ENCODE measurements around the gene GPBP1. TPM values are rescaled to one million over a fixed set of nuclear protein-coding genes. Genes with fewer than 3 reads are reported as not detected.
"Not testable (repeated sequence)": the region's sequence is repeated elsewhere in the genome, so short reads cannot be mapped to it uniquely, and the experiment has no call there.

GPBP1 gene
- total RNA-seq = 100 to 1,000 TPM; 135 to 136 TPM
- total RNA-seq = 223 to 271 reads per million in 2 donors

DNA sequence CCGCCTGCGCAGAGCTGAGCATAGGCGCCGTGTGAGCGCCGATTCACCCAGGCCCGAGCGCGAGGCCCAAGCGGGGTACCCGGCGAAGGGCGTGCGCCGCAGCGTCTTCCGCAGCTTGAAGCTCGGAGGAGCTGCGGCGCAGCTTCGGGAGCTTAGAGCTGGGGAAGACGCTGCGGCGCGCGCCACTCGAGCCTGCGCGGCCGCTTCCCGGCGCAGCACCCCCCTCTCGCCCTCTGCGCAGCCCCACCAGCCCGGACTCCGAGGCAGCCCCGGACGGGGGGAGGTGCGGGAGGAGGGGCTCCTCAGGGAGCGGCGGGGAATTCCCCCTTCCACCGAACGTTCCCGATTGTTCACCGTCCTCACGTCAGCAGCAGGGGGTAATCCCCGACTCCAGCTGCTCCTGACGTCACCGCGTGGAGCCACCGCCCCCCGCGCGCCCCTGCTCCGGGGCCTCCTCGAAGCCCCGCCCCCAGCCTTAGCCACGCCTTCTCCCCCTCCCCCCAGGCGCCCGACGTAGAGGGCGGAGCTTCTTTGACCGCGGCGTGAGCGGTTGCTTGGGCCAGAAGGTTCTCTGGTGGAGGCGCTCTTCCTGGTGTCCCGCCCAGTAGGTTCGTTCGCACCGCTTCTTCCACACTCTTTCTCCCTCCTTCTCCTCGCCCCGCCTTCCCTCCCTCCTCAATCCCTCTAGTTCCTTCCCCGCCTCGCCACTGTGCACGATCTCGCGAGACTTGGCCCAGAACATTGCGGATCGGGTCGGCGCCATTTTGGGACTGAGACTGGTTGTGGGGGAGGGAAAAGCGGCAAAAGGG, at the start of gene GPBP1:
Gene GPBP1 (plus strand): TSS at position 741 of the 809 bp plus-strand sequence. CDS start 40,072 bp downstream, outside the sequence.
- Mint-ChIP-seq H3K36me3 (ENCODE audit: low read depth) (peaks cover 3% of the 10 kb centered on the region), H3K4me1 (peaks cover 23% of the 10 kb centered on the region), H3K27ac (peak within 1 kb of the TSS; percentile 99), H3K4me3 (peak within 1 kb of the TSS; percentile 99), H3K27me3 (no peaks in the 10 kb centered on the region)
- ATAC-seq (peak; percentile 82), DNase-seq (peak; percentile 97 to 98 (median 98))
- no peaks in the 10 kb centered on the region for H3K9me3 ChIP-seq (ENCODE audit: control insufficient read depth, low read length, poor library complexity, severe bottlenecking)

- Mint-ChIP-seq H3K4me3 (no peak overlapping the region), H3K27ac (no peak overlapping the region), H3K4me1 (peaks cover 2% of the 10 kb centered on the region), H3K36me3 (ENCODE audit: low read depth) (no peaks in the 10 kb centered on the region), H3K27me3 (peaks cover 3% of the 10 kb centered on the region)
- no peak for ATAC-seq
- no peak for DNase-seq
- no peaks in the 10 kb centered on the region for H3K9me3 ChIP-seq (ENCODE audit: control insufficient read depth, low read length, poor library complexity, severe bottlenecking)
Observed at GRCh38 chr5:57128325-57128724, 45.5 kb upstream of the GPBP1 start.

GRCh38 chr5:57133574-57133973, 40.3 kb upstream of the GPBP1 start:
- no peak for ATAC-seq
- DNase-seq = no peak
- H3K36me3 Mint-ChIP-seq (ENCODE audit: low read depth) = no peaks in the 10 kb centered on the region
- no peaks in the 10 kb centered on the region for H3K9me3 ChIP-seq (ENCODE audit: control insufficient read depth, low read length, poor library complexity, severe bottlenecking)
- H3K27ac Mint-ChIP-seq = no peak overlapping the region
- no peak overlapping the region for H3K4me3 Mint-ChIP-seq
- H3K4me1 Mint-ChIP-seq = peaks cover 4% of the 10 kb centered on the region
- peaks cover 11% of the 10 kb centered on the region for H3K27me3 Mint-ChIP-seq

GRCh38 chr5:57137401-57137800, 36.5 kb upstream of the GPBP1 start:
- Mint-ChIP-seq H3K27ac (no peak overlapping the region), H3K4me1 (peaks cover 4% of the 10 kb centered on the region)
- ATAC-seq = no peak

GRCh38 chr5:57152316-57152715, 21.5 kb upstream of the GPBP1 start:
- DNase-seq = no peak
- H3K4me1 Mint-ChIP-seq = no peaks in the 10 kb centered on the region
- no peak overlapping the region for H3K27ac Mint-ChIP-seq
- peaks cover 9% of the 10 kb centered on the region for H3K27me3 Mint-ChIP-seq
- no peaks in the 10 kb centered on the region for H3K9me3 ChIP-seq (ENCODE audit: control insufficient read depth, low read length, poor library complexity, severe bottlenecking)
- peaks cover 3% of the 10 kb centered on the region for H3K36me3 Mint-ChIP-seq (ENCODE audit: low read depth)
- ATAC-seq = no peak
- H3K4me3 Mint-ChIP-seq = no peak overlapping the region

More at GRCh38 chr5:57137401-57137800, 36.5 kb upstream of the GPBP1 start:
- H3K36me3 Mint-ChIP-seq (ENCODE audit: low read depth) = no peaks in the 10 kb centered on the region
- no peak overlapping the region for H3K4me3 Mint-ChIP-seq
- no peak for DNase-seq
- H3K9me3 ChIP-seq (ENCODE audit: control insufficient read depth, low read length, poor library complexity, severe bottlenecking) = no peaks in the 10 kb centered on the region
- peaks cover 11% of the 10 kb centered on the region for H3K27me3 Mint-ChIP-seq

DNA sequence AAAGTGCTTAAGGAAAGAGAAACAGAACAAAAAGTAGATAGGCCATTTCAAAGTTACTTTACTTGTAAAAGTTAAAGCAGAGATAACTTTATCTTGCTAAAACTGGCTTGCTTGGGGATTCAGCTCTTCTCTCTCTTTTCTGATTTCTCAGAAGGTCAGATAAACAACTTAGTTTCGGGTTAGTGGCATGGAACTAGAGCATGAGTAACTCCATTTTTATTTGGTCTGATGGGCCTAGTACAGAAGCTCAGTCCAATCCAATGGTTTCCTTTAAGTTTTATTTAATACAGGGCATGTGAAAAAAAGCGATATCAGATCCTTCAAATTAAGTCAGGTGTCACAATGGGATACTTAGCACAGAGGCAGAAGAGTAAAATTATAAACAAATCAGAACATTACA, 18.8 kb upstream of the GPBP1 start:
- Mint-ChIP-seq H3K4me3 (no peak overlapping the region), H3K4me1 (no peaks in the 10 kb centered on the region), H3K27me3 (no peaks in the 10 kb centered on the region), H3K27ac (no peak overlapping the region), H3K36me3 (ENCODE audit: low read depth) (peaks cover 3% of the 10 kb centered on the region)
- DNase-seq (no peak), ATAC-seq (no peak)
- H3K9me3 ChIP-seq (ENCODE audit: control insufficient read depth, low read length, poor library complexity, severe bottlenecking) = no peaks in the 10 kb centered on the region

GRCh38 chr5:57157131-57157530, 16.7 kb upstream of the GPBP1 start:
- H3K27ac Mint-ChIP-seq = no peak overlapping the region
- no peaks in the 10 kb centered on the region for H3K27me3 Mint-ChIP-seq

GRCh38 chr5:57157666-57158065, 16.2 kb upstream of the GPBP1 start:
- H3K9me3 ChIP-seq (ENCODE audit: control insufficient read depth, low read length, poor library complexity, severe bottlenecking) = no peaks in the 10 kb centered on the region
- no peaks in the 10 kb centered on the region for H3K4me1 Mint-ChIP-seq
- no peaks in the 10 kb centered on the region for H3K27me3 Mint-ChIP-seq
- no peak for DNase-seq
- H3K27ac Mint-ChIP-seq = no peak overlapping the region
- H3K4me3 Mint-ChIP-seq = no peak overlapping the region
- H3K36me3 Mint-ChIP-seq (ENCODE audit: low read depth) = no peaks in the 10 kb centered on the region
- no peak for ATAC-seq

More at GRCh38 chr5:57157131-57157530, 16.7 kb upstream of the GPBP1 start:
- Mint-ChIP-seq H3K4me3 (no peak overlapping the region), H3K4me1 (no peaks in the 10 kb centered on the region), H3K36me3 (ENCODE audit: low read depth) (no peaks in the 10 kb centered on the region)
- H3K9me3 ChIP-seq (ENCODE audit: control insufficient read depth, low read length, poor library complexity, severe bottlenecking) = no peaks in the 10 kb centered on the region
- ATAC-seq = no peak
- no peak for DNase-seq

DNA sequence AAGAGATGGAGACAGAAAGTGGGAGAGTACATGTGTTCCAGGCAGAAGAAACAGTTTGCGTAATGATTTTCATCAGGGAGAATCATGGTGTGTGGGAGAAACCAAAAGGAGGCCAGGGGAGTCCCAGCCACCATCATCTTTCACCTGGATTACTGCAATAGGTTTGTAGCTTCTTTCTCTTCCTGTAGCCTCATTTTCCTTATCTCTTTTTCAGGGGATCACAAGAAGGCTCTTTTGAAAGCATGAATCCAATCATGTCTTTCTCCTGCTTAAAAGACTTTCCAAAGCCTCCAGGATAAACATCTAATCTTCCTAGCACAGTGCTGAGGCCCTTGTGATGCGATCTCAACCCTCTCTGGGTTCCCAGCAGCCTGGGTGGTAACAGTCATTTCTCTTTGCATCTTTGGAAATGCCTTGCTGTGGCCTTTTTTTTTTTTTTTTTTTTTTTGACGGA, 10.3 kb upstream of the GPBP1 start:
- H3K9me3 ChIP-seq (ENCODE audit: control insufficient read depth, low read length, poor library complexity, severe bottlenecking) = no peaks in the 10 kb centered on the region
- ATAC-seq (no peak), DNase-seq (no peak)
- Mint-ChIP-seq H3K36me3 (ENCODE audit: low read depth) (no peaks in the 10 kb centered on the region), H3K4me1 (peaks cover 6% of the 10 kb centered on the region), H3K4me3 (no peak overlapping the region), H3K27me3 (no peaks in the 10 kb centered on the region), H3K27ac (no peak overlapping the region)

DNA sequence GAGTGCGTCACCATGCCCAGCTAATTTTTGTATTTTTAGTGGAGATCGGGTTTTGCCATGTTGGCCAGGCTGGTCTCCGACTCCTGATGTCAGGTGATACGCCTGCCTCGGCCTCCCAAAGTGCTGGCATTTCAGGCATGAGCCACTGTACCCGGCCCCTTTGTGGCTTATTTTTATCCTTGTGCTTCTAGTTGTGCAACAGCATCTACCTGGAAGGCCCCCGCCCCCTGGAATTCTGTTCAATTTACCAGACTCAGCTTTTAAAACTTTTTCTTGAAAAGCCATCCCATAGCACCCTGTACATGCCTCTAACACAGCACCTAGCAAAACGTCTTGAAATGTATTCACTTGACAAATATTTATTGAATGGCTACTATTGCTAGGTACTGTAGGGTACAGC, 9.7 kb upstream of the GPBP1 start:
- H3K36me3 Mint-ChIP-seq (ENCODE audit: low read depth) = no peaks in the 10 kb centered on the region

DNA sequence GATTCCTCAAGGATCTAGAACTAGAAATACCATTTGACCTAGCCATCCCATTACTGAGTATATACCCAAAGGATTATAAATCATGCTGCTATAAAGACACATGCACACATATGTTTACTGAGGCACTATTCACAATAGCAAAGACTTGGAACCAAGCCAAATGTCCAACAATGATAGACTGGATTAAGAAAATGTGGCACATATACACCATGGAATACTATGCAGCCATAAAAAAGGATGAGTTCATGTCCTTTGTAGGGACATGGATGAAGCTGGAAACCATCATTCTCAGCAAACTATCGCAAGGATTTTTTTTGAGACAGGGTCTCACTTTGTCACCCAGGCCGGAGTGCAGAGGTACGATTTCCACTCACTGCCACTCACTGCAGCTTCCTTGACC, 8.7 kb upstream of the GPBP1 start:
- not testable (repeated sequence) for H3K27me3 Mint-ChIP-seq; H3K36me3 Mint-ChIP-seq (ENCODE audit: low read depth); DNase-seq; H3K27ac Mint-ChIP-seq; H3K4me1 Mint-ChIP-seq; H3K9me3 ChIP-seq (ENCODE audit: control insufficient read depth, low read length, poor library complexity, severe bottlenecking); H3K4me3 Mint-ChIP-seq; ATAC-seq

More for the DNA sequence above, 9.7 kb upstream of the GPBP1 start:
- no peak overlapping the region for H3K4me3 Mint-ChIP-seq
- DNase-seq = no peak
- no peaks in the 10 kb centered on the region for H3K9me3 ChIP-seq (ENCODE audit: control insufficient read depth, low read length, poor library complexity, severe bottlenecking)
- H3K4me1 Mint-ChIP-seq = peaks cover 6% of the 10 kb centered on the region
- no peak overlapping the region for H3K27ac Mint-ChIP-seq
- no peaks in the 10 kb centered on the region for H3K27me3 Mint-ChIP-seq
- ATAC-seq = no peak

DNA sequence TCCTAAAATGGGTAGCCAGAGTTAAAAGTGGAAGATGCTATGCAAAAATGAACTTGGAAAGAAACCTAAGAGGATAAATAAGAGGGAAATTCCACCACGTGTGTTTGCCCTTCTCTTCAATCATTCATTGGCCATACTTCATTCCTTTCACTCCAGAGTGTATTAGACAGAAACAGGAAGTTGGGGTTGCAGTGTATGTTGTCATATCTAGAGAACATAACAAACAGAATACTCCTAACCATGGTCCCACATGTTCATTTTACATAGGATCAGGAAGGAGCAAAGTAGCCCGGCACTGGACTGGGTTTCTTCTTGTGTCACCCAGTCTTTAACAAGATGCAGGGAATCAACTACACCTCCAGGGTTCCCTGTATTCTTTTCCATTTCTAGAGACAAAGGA, 7.6 kb upstream of the GPBP1 start:
- ATAC-seq = peak; percentile 30
- H3K9me3 ChIP-seq (ENCODE audit: control insufficient read depth, low read length, poor library complexity, severe bottlenecking) = no peaks in the 10 kb centered on the region
- no peaks in the 10 kb centered on the region for H3K27me3 Mint-ChIP-seq
- H3K4me1 Mint-ChIP-seq = peaks cover 6% of the 10 kb centered on the region
- no peak overlapping the region for H3K27ac Mint-ChIP-seq
- no peaks in the 10 kb centered on the region for H3K36me3 Mint-ChIP-seq (ENCODE audit: low read depth)
- DNase-seq = no peak
- H3K4me3 Mint-ChIP-seq = no peak overlapping the region

DNA sequence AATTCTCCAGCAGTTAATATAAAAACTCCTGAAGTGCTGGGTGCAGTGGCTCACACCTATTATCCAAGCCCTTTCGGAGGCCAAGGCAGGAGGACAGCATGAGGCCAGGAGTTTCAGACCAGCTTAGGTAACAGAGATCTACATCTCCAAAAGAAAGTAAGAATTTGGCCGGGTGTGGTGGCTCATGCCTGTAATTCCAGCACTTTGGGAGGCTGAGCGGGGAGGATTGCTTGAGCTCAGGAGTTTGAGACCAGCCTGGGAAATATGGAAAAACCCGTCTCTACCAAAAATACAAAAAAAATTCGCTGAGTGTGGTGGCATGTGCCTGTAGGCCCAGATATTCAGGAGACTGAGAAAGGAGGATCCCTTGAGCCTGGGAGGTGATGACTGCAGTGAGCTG, 6.7 kb upstream of the GPBP1 start:
- Mint-ChIP-seq H3K27ac (no peak overlapping the region), H3K36me3 (ENCODE audit: low read depth) (no peaks in the 10 kb centered on the region), H3K27me3 (no peaks in the 10 kb centered on the region), H3K4me3 (no peak overlapping the region), H3K4me1 (peaks cover 10% of the 10 kb centered on the region)
- no peaks in the 10 kb centered on the region for H3K9me3 ChIP-seq (ENCODE audit: control insufficient read depth, low read length, poor library complexity, severe bottlenecking)
- no peak for DNase-seq
- no peak for ATAC-seq

GRCh38 chr5:57170116-57170515, 3.7 kb upstream of the GPBP1 start:
- H3K27ac Mint-ChIP-seq = peak overlapping the region; percentile 11
- H3K36me3 Mint-ChIP-seq (ENCODE audit: low read depth); DNase-seq; H3K27me3 Mint-ChIP-seq; H3K9me3 ChIP-seq (ENCODE audit: control insufficient read depth, low read length, poor library complexity, severe bottlenecking); ATAC-seq; H3K4me3 Mint-ChIP-seq: not testable (repeated sequence)
- H3K4me1 Mint-ChIP-seq = peaks cover 16% of the 10 kb centered on the region

Data from T-helper 17 cell (primary cell).